Effector CD4-positive, alpha-beta T cell (primary cell): ENCODE results near the gene AVP.
A peak's percentile ranks its signal among the peaks of the same experiment; 100 is the strongest.
"Not testable (repeated sequence)": the region's sequence is repeated elsewhere in the genome, so short reads cannot be mapped to it uniquely, and the experiment has no call there.

Experiments used
- DNase-seq: peaks from one replicate; pipeline ENCODE4 v3.0.0-alpha.2; 2020

Gene AVP

GRCh38 chr20:3082955-3083952, 1.3 kb downstream of the AVP start:
- no peak for DNase-seq

- DNase-seq: no peak
These were observed 2.1 kb downstream of the AVP start for GRCh38 chr20:3082306-3082951.

- no peak for DNase-seq
These were observed 2.9 kb downstream of the AVP start for GRCh38 chr20:3081641-3082040.

- no peak for DNase-seq
These were observed 3.6 kb downstream of the AVP start for GRCh38 chr20:3080939-3081388.

- DNase-seq: no peak
These were observed 6.8 kb downstream of the AVP start for GRCh38 chr20:3077618-3078134.

- not testable (repeated sequence) for DNase-seq
These were observed 9.2 kb downstream of the AVP start for GRCh38 chr20:3075315-3075714.

GRCh38 chr20:3074812-3075211, 9.7 kb downstream of the AVP start:
- DNase-seq: no peak

- DNase-seq: not testable (repeated sequence)
These were observed 11.3 kb downstream of the AVP start for GRCh38 chr20:3073251-3073643.

- no peak for DNase-seq
These were observed 11.8 kb downstream of the AVP start for GRCh38 chr20:3072530-3073250.

GRCh38 chr20:3071610-3072529, 12.7 kb downstream of the AVP start, which contains the start of gene OXT:
Gene OXT, plus strand, starts transcription at chr20:3071620. Its CDS starts 36 bp downstream, at chr20:3071656.
- peak; percentile 65 for DNase-seq

GRCh38 chr20:3071266-3071609, 13.3 kb downstream of the AVP start:
- no peak for DNase-seq

- DNase-seq: no peak
These were observed 13.8 kb downstream of the AVP start for GRCh38 chr20:3070725-3071124.

- DNase-seq: no peak
These were observed 15.3 kb downstream of the AVP start for GRCh38 chr20:3068986-3069900.

- no peak for DNase-seq
These were observed 16.4 kb downstream of the AVP start for GRCh38 chr20:3068075-3068474.

- DNase-seq: no peak
These were observed 17.1 kb downstream of the AVP start for GRCh38 chr20:3067139-3068014.

GRCh38 chr20:3064119-3064518, 20.4 kb downstream of the AVP start:
- DNase-seq: not testable (repeated sequence)

GRCh38 chr20:3059489-3059888, 25.0 kb downstream of the AVP start:
- DNase-seq: no peak

- no peak for DNase-seq
These were observed 33.0 kb downstream of the AVP start for GRCh38 chr20:3051385-3052019.
